Amniotic stem cell (primary cell): ENCODE results near the gene NOS2.
"Not testable (repeated sequence)": the region's sequence is repeated elsewhere in the genome, so short reads cannot be mapped to it uniquely, and the experiment has no call there.

ENCODE experiments used
- DNase-seq: peaks from one replicate; lab custom pipeline; 2025; lab: John Stamatoyannopoulos, UW

The NOS2 gene

DNA sequence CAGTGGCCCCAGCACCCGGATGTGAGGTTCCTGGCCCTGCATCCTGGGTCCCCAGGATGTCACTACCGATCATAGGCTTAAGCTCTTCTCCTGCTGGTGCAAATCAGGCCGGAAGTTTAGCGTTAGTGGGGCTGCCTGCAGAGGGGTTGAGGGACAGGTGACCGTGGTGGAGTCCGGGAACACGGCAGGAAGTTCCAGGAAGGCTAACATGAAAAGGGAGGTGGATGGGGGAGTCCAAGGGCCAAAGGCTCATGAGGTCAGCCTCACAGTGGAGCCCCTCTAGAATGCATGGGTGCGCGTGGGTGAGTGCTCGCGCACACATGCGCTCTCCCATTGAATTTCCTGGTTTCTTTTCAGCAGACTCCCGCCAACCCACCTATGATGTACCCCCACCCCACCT is 46.6 kb downstream of the NOS2 start:
- not testable (repeated sequence) for DNase-seq

DNA sequence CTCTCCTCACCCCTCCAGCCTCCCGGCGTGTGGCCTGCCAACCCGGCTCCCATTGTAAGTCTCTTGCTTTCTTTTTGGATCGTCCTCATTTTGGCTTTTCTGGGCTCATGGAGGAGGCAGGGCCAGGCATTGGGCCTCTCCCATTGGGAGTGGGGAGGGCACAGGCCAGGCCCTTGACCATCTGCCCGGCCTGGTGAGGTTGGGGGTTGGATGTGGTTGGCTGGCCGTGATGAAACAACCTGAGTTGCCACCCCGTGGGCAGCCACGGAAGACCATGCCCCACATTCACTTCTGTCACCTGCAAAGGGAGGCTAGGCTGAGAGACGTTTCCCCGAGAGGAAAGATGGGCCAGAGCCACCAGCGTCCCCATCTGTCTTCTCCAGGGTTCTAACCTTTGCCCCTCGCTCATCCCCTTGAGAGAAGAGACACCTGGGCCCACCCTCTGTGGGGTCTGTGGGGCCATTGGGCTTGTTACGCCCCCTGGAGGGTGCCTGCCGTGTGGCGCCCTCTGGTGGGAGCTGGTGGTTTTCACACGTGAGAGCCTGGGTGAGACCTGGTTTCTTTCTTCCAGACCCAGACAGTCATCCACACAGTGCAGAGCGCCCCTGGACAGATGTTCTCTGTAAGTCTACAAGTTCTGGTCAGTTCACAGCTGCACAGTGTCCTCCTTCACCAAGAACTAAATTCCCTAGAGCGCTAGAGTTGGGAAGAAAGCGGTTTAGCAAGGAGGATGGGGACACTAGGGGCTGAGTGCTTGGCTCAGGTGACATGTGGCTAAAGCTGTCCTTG is 47.3 kb downstream of the NOS2 start:
- not testable (repeated sequence) for DNase-seq

DNA sequence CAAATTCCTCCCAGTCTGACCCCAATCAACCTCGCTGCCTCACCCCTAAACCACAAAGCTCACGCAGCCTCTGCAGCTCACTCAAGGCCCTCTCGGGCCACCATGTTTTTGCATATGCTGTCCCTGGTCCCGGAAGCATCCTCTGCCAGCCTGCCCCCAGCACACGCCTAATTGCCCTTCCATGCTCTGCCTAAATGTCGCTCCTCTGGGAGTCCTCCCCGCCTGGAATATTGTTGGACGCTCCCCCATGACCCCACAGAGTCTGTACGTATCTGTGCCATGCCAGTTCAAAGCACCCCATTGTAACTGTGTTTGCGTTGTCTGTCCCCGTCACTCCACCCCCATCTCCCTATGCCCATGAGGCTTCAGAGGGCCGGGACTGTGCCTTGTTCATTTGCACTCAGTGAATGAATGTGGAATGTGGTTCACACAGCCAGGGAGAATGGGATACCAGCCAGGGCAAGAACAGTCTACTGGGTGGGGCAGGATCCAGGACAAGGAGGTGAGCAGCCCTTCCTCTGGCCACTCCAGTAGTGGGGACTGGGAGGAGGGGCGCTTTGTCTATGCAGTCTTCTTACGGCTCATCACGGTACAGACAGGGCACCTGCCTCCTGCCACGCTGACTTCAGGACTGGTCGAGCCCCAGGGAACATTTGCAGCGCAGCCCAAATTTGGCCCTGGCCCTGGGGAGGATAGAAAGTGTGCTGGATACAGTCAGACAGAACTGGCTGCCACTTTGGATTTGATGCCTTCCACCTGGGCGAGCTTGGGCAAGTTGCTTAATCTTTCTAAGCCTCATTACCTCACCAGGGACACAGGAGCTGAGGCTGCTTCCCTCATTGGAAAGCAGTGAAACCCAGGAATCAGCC is 48.5 kb downstream of the NOS2 start:
- DNase-seq: no peak

DNA sequence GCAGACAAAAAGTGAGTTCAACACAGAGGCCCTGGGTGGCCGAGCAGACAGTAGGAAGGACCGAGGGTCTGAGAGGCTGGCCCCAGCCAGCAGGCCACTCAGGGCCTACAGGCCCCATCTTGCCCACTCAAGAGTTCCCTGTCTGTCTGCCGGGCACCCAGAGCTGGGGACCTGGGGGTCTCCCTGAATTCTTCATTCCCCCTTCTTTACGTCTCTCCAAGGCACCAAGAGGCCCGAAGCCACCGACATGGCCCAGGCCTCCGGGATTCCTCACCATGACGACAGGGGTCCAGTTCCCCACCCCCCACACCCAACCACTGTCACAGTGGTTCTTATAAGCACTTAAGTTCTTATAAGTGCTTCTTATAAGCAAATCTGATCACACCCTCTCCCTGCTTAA is 49.2 kb downstream of the NOS2 start:
- no peak for DNase-seq

DNA sequence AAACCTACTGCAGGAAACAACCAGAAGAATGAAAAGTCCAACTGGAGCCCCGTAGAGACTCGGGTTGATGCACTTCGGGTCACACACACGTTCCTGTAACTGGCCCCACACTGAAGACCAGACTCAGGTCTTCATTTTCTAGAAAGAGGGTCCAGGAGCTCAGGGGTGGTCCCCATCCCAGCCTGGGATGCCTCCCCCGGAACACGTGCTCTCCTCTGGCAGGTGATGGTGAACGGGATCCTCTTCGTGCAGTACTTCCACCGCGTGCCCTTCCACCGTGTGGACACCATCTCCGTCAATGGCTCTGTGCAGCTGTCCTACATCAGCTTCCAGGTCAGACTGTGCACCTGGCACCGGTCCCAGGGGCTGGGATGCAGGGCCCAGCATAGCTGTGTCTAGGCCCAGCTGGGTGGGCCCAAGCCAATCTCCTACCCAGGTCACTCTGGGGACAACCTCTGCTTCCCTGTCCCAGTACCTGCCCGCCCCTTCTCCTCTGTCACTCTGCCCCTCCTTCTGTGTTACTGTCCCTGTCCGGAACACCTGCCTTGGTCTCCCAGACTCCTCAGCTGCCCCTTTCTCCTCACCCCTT is 50.7 kb downstream of the NOS2 start:
- not testable (repeated sequence) for DNase-seq

DNA sequence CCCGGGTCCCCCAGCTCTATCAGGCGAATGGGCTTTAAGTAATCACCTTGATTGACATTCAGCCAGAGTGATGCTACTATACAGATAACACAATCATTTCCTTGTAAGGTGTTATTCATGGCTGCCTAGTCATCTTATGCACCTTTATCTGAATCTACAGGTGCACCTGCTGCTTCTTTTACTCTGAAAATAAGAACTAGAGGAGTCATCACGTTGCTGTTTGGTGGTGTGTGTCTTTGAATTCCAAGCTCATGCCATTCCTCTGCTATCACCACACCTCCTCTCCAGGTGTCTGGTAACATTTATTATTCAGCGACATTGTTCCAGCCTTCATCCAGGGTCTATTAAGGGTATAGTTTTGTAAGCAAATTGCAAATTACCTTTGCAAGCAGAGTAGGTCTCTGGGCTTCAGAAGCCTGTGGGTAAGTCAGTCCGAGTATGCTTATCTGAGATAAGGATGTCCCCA is 51.9 kb downstream of the NOS2 start:
- no peak for DNase-seq

DNA sequence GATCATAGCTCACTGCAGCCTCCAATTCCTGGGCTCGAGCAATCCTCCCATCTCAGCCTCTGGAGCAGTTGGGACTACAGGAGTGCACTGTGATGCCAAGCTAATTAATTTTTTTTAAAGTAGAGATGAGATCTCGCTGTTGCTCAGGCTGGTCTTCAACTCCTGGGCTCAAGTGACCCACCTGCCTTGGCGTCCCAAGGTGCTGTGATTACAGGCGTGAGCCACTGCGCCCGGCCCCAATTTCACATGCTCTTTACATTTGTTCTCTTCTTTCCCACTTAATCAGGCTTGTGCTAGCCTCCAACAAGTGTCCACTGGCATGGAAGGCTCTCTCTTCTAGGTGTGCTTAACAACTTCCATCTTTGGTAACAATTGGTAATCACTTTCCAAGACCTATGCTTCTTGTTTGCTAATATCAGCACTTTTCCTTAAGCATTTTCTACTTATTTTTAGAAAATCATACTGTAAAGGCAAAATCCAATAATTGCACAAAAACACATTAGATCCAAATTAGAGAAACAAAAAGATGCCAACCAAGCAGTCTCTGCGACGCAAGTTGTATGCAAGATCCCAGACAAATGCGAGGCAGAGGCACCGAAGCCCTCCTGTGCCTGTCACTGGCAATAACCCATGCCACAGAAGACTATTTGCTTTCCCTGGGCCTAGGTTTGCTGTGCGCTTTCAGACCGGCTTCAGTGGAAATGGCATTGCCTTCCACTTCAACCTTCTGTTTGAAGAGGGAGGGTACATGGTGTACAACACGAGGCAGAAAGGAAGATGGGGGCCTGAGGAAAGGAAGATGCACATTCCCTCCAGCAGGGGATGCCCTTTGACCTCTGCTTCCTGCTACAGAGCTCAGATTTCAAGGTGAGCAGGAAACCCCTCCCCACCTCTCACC is 52.6 kb downstream of the NOS2 start:
- no peak for DNase-seq

DNA sequence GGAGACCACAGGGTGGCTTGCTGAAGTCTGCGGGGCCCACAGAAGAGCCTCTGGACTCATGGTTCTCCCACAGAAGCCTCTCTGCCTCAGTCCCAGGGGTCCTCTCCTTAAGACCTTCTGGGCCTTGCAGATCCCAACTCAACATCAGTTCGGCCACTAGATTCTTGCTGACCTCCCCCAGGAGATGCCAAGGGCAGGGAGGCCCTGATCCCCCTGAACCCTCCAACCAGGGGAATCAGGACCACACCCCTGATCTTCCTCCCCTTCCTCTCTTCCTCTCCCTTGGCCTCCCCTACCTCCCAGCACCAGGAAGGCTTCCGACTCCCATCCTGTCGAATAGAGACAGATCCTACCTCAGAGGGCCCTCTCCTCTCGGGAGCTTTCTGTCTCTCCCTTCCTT is 53.4 kb downstream of the NOS2 start:
- no peak for DNase-seq

DNA sequence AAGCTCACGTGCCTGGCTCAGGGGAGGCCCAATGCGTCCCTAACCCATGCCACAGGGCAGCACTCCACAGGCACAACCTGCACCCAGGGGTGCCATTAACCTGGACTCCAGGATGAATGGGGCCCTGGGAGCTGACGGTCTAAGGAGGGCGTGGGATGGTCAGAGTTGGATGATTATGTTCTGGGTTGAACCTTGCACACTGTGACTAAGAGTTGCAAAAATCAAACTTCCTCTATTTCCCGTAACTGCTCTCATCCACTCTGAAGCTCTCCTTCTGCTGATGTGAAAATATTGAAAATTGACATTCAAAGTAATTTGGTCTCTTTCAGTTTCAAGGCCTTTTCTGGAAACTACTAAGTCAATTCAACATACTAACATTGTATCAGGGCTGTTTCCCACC is 54.0 kb downstream of the NOS2 start:
- not testable (repeated sequence) for DNase-seq

DNA sequence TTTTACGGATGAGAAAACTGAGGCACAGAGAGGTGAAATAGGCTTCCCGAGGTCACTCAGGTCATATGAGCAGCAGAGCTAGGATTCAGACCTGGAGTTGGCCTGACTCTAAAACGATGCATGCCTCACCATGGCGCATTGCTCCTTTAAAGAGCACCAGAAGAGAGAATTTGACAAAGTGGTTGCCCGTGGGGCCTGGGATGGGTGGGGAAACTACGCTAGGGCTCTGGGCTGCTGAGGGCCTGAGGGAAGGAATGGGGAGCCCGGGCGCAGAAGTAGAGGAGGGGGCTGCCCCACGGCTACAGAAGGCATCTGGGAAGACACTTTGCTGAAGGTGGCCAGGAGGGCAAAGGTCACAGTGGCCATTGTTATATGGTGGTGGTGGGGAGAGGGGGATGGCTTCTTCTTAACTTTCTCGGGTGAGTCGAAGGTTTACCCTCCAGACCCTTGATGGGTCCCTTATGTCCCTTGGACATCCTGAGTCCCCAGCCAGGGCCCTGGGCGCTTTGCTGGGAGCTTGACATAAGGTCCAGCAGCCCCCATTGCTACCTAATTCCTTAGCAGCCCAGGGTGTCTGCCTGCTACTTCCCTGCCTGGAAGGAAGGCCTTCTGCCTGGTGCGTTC is 55.0 kb downstream of the NOS2 start:
- not testable (repeated sequence) for DNase-seq

DNA sequence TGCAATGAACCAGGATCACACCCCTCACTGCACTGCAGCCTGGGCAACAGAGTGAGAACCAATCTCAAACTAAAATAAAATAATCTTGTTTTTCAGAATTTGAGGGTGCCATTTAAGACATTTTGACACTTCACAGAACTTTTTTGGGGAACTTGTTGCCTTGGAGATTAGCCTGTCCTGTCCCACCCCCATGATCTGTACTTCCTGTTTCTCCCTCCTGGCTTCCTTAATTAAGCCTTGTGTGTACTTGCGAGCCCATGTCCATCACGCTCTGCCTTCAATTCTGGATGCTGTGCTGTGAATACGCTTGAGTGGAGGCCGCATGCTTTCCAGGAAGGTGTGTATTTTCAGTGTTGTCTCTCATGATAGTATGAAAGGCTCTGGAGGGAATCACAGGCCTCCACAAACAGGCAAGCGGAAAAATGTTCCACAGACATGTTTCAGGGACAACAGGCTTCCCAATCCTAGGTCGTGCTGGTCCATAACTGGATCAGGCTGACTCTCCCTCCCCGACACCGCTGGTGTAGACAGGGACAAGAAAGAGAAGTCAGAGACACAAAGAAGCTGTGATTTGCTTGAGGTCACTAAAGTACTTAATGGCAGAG is 56.9 kb downstream of the NOS2 start:
- no peak for DNase-seq

DNA sequence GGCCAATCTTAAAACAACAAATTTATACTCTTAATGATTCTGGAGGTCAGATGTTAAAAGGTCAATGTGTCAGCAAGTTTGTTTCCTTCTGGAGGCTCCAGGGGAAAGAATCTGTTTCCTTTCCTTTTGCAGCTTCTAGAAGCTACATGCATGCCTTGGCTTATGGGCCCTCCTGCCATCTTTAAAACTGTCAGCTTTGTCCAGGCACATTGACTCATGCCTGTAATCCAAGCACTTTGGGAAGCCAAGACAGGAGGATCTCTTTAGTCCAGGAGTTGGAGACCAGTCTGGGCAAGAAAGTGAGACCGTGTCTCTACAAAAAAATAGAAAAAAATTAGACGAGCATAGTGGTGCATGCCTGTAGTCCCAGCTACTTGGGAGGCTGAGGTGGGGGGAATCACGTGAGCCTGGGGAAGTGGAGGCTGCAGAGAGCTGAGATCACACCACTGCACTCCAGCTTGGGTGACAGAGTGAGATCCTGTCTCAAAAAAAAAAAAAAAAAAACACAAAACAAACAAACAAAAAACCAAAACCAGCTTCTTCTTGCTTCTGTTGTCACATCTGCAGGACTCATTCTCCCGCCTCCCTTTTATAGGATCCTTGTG is 58.3 kb downstream of the NOS2 start:
- no peak for DNase-seq

DNA sequence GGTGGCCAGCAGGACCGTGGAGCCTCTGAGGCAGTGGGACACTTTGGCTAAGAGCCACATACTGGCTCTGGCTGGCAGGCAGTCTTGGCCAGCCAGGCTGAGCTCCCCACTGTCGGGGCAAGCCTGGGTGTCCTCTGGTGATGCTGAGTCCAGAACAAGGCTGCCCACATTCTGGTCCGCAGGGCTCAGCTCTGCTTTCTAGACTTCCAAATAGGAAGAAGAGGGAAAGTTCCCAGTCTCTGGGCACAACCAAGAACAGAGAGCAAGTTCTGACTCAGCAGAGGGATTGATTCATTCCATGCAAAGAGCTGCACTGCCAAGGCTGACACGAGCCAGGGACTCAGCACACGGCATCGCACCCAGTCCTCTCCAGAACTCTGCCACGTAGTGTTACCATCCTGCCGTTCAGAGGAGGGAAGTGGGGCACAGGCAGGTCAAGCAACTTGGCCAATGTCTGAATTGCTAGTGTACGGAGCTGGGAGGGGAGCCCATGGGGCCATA is 58.9 kb downstream of the NOS2 start:
- DNase-seq: no peak

DNA sequence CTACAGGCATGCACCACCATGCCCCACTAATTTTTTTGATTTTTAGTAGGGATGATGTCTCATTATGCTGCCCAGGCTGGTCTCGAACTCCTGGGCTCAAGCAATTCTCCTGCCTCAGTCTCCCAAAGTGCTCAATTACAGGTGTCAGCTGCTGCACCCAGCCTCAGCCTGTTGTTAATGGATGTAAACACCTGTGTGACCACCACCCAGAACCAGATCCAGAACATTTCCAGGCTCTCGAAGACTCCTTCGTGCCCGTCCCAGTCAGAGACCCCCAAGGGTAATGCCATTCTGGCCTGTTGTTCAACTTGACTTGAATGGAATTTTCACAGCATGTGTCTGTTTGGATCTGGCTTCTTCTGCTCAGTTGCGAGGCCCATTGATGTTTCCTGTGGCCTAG is 59.8 kb downstream of the NOS2 start:
- DNase-seq: not testable (repeated sequence)

DNA sequence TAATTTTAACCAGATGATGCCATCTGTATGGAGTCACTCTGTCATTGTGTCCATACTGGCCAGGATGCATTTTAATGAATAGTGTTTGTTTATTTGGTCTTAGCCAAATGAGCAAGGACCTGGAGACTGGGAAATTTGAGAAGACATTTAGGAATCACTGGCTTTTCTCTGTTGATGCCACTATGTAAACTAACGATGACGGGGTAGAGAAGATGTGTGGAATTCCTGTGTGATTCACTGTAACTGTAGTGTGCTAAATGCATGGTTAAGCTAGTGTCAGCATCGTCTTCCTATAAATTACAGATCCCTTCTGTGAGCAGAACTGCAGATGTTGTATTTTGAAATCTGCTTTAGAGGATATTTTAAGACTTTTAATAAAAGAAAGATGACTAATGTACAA is 66.6 kb downstream of the NOS2 start:
- DNase-seq: no peak

DNA sequence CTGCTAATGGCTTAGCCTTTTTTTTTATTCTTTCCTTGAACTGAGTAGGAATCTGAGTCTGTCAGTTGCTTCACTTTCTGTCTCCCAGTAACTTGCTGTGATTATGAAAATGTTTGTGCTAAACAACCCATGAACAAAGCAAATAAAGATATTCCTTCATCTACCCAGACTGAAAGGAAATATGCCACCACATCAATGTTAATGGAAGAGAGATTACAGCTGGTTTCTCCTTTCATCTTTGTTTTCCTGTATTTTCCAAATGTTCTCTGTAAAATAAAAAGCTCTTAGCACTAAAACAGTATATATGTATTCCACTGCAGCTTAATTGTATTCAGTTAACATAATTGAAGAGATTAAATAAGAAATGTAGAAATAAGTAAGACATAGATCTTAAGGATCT is 67.6 kb downstream of the NOS2 start:
- DNase-seq: not testable (repeated sequence)

DNA sequence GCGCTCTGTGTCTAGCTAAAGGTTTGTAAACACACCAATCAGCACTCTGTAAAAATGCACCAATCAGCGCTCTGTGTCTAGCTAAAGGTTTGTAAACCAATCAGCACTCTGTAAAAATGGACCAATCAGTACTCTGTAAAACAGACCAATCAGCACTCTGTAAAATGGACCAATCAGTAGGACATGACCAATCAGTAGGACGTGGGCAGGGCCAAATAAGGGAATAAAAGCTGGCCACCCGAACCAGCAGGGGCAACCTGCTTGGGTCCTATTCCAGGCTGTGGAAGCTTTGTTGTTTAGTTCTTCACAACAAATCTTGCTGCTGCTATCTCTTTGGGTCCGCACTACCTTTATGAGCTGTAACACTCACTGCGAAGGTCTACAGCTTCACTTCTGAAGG is 74.3 kb downstream of the NOS2 start:
- DNase-seq: not testable (repeated sequence)

DNA sequence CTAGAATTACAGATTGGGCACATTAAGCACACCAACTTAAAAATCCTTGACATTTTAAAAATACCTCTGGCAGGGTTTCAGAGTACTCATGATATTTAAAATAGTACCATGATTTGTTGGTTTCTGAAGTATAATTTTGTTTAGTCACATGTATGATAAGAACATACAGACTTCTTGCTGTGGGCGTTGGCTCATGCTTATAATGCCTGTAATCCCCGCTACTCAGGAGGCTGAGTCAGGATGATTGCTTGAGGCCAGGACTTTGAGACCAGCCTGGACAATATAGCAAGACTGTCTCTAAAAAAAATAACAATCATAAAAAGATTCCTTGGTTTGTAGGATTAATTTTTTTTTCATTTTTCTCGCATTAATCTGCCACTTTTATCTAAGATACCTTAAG is 78.5 kb downstream of the NOS2 start:
- no peak for DNase-seq
